ENCODE data around the gene MYO16.
"Not testable (repeated sequence)": the region's sequence is repeated elsewhere in the genome, so short reads cannot be mapped to it uniquely, and the experiment has no call there.

Gene MYO16

DNA sequence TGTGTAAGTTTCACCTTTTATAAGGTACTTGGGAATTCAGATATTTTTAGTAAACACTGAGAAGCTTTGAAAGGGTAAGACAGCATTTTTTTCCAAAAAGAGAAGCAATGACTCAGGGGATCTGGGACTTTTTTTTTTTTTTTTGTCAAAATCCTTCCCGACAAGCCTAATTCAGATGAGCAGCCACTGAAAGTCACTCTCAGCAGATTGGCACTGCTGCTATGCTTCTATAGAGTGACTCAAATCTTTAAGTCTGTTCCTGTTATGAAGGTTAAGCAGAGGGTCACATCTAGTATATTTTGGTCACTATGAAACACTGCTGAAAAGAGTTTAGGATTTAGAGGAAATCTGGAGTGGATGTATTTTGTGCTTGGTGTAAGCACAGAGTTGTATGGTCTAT is 571.1 kb downstream of the MYO16 start:
- DNase-seq (ENCODE audit: low read depth): no peak

DNA sequence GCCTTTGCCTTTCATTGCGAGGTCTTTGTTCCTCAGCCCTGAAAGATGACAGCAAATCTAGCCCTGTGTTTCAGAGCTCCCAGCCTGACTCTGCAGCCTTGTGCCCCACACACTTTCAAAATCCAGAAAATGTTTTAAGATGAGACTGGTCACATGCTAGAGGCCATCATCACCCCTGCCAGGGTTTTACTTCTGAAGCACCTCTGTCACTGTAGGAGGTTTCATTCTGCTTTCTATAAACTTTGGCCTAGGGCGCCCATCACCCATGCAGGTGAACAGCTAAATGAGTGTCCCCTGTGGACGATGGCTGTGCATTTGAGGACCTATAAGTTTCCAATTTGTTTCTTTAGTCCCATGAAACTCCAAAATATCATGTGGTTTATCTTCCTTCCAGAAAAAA is 574.2 kb downstream of the MYO16 start:
- DNase-seq (ENCODE audit: low read depth): no peak

DNA sequence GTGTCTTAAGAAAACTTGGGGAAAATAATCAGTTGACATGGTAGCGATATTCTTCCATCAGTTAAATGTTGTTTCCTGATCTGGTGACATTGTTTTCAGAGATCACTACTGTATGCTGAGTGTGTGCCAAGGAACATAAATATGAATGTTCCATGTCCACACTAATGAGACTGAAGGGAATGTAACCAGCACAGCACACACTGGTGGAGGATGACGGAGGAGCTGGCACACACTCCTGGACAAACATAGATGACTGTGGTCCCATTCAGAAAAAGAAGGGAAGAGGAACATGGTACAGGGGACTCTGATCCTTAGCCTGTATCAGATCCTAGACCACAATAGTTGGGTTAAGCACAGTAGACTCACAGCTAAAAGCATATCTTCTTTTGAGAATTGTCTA is 574.8 kb downstream of the MYO16 start:
- DNase-seq (ENCODE audit: low read depth): no peak

DNA sequence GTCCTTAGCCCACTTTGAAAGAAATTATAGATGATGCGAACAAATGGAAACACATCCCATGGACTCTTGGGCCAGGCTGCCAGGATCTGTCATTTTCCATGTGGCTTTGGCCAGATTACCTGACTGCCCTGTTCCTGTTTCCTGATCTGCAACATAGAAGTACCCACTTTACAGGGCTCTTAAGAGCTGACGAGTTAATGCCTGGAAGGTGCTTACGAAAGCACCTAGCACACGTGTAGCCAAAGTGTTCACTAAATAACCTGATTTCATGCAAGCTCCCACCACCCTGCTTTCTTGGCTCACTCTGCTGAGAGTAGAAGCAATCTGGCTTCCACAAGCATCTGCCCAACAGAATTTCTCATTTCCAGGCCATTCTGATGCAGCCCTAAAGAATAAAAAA is 575.2 kb downstream of the MYO16 start:
- DNase-seq (ENCODE audit: low read depth): no peak

DNA sequence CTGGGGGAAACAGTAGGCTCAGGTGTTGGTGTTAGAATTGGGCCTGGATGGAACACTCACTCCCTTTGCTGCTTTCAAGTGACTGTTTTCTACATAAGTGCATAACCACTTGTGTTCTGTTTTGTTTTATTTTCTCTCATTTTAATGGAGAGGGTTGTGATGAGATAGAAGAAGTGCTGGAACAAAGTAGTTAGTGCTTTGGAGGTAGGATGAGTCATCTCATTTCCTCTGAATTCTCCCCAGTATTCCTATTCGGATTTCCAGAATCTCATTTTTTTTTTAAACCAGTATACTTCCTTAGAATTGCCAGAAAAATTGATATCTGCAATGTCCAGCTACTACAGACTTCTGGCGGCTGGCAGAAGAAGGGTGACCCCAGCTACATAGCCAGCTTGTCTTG is 575.9 kb downstream of the MYO16 start:
- no peak for DNase-seq (ENCODE audit: low read depth)

DNA sequence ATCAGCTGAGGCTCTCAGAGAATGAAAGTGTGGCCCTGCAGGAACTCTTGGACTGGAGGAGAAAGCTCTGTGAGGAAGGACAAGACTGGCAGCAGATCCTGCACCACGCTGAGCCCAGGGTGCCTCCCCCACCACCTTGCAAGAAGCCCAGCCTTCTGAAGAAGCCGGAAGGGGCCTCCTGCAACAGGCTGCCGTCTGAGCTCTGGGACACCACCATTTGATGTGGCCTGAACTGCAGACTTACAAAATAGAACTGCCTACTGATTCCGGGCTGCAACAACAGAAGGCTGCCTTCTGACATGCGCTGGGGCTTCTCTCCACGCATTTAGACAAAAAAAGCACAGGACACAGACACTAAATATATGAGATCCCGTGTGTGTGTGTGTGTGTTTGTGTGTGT is 577.2 kb downstream of the MYO16 start:
- no peak for DNase-seq (ENCODE audit: low read depth)

DNA sequence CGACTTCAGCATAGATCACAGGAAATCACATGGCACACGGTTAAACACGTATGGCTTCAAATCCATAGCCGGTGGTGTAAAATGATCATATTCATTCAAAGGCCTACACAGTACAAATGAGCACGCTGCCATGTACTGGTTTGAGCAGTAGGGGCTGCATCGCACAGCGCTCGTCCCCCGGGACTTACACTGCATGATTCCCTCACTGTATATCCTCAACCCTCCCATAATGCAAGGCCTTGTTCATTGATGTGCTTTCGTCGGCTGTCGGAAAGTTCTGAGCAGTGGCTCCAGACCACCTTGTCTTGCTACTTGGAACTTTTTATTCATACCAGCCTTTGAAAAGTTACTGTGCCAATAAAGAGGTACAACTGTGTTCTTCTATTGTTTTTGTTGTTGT is 578.2 kb downstream of the MYO16 start:
- no peak for DNase-seq (ENCODE audit: low read depth)

DNA sequence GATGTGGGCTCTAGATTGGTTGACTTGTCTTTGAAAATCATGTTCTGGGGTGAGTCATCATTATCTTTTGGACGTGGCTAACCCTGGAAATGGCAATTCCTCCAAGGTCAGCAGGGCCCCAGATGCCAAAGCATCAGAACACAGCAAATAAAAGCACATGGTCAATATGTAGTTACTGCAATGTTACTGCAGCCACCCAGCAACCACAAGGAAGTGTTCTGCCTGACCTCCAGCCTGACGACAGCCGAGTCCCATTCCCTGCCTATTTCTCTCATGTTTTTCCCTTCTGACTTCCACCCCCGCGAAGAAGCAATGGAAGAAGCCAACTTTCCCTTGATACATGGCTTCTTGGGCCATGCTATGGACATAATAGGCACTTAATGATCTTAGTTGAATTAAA is 579.1 kb downstream of the MYO16 start:
- DNase-seq (ENCODE audit: low read depth): no peak

DNA sequence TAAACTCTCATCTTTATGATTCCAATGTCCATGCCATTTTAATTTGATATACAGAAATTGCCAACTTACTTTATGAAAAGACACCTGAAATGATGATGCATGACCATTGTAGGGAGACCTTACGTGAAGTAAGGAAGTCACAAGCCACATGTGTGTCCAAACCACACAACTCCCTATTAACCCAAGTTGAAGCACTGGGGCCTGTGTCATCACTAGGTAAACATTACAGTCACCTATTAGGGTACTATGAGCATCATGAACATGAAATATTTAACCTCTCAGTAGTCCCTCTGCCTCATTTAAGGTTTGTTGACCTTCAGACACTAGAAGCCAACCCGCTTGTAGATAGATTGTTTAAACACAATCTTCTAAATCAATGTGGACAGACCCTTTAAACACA is 580.1 kb downstream of the MYO16 start:
- DNase-seq (ENCODE audit: low read depth): no peak

DNA sequence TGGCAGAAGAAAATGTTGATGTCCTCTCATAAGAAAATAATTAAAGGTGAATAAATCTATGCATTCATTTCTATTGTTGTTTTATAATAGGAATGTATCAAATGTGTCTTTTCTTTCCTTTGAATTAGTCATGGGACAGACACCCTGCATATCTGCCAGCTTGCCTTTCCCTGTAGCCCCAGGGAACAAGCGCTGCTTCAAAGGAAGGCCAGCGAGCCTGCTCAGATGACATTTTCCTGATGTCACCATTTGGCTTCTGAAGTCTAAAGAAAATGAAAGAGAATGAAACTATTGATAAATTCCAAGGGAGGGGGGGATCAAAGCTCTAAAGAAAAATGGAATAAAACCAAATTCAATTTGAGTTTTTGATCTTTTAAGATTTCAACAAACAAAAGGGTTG is 582.2 kb downstream of the MYO16 start:
- DNase-seq (ENCODE audit: low read depth): no peak

DNA sequence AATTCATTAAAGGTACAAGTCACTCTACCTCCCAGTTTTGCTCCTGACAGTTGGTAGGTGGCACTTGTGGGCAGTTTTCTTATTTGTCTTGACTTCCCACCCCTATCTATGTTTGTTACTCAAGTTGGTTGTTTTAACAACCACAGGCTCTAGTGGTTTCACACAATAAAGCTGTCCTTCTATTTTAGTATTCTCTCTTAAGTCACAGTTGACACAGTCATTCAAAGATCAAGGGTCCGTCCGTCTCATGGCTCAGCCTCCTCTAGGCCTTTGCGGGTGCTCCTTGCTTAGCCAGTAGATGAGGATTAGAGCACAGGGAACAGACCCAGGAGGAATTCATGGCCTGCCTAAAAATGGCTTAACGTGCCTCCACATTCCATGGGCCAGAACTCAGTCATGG is 583.2 kb downstream of the MYO16 start:
- DNase-seq (ENCODE audit: low read depth): no peak

DNA sequence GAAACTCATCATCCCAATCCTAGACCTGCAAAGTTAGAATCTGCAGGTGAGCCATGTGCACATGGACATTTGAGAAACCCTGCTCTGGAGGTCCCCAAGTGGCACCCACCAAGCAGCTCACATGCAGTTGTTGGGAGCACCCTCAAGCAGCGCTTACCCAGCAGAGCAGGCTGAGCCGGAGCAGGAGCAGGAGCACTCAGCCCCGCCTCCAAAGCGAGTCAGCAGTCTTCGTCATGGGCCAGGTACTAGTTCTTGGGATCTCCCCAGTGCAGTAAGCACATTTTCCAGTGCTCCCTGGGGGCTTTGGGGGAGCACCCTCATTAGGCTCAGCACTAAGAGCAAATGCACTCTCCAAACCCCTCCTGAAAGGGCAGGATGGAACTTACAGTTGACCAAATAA is 584.3 kb downstream of the MYO16 start:
- no peak for DNase-seq (ENCODE audit: low read depth)

DNA sequence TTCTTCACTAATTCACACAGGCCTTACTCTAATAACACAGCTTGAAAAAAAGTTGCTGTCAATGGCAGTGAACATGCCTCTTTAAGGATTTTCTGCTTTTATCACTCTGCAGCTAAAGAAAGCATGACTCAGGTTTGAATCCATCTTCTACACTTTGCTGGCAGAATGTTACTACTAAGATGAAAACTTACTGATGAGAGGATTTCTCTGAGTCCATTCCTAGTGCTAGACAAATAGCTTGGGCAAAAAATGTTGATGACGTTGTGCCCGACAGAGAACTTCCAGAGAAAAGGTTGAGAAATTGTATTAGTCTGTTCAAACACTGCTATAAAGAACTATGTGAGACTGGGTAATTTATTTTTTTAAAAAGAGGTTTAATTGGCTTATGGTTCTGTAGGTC is 585.0 kb downstream of the MYO16 start:
- no peak for DNase-seq (ENCODE audit: low read depth)

DNA sequence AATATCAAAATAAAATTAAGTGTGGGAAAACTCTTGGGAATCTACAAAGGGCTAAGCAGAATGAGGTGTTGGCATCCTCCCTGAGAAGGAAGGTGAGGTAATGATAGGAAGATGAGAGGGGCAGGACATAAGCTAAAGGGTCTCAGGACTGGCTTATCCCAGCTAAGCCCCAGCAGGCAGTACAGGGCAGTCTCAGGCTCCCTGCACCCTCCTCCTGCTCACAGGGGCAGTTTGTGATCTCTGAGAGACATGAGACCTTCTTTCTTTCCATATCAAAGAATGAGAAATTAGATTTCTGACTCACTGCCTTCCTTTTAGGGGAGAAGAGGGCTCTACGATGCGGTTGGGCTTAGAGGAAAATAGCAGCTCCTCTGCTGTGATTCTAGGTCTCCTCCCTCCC is 586.0 kb downstream of the MYO16 start:
- no peak for DNase-seq (ENCODE audit: low read depth)

DNA sequence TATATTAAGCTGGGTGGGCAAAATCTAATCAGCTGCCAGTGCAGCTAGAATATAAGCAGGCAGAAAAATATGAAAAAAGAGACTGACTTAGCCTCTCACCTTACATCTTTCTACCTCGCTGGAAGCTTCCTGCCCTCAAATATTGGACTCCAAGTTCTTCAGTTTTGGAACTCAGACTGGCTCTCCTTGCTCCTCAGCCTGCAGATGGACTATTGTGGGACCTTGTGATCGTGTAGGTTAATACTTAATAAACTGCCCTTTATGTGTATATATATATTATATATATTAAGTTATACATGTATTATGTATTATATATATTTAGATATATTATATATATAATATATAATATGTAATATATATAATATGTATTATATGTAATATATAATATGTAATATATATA is 588.1 kb downstream of the MYO16 start:
- DNase-seq (ENCODE audit: low read depth): not testable (repeated sequence)

DNA sequence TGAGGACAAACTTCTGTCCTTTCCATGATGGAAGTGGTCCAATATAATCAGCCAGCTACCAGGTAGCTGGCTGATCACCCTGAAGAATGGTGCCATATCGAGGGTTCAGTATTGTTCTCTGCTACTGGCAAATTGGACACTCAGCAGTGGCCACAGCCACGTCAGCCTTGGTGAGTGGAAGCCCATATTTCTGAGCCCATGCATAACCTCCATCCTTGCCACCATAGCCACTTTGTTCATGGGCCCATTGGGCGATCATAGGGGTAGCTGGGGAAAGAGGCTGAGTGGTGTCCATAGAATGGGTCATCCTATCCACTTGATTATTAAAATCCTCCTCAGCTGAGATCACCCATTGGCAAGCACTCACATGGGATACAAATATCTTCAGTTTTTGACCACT is 591.2 kb downstream of the MYO16 start:
- no peak for DNase-seq (ENCODE audit: low read depth)

DNA sequence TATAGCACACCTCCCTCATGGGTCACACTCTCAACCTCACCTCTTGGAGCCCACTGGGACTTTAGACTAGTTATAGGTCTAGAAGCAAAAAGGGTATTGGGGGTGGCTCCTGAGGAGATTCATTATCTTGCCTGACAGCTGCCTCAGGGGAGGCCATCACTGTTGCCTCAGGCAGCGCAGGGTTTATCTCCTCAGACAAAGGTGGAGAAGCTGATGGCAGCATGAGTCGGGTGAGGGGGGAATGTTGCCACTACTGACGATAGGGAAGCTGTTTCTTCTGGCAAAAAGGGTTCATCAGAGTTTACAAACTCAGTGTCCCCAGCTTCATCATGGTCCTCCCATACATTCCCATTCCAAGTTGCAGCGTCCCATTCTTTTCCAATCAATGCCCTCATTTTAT is 594.6 kb downstream of the MYO16 start:
- DNase-seq (ENCODE audit: low read depth): no peak

DNA sequence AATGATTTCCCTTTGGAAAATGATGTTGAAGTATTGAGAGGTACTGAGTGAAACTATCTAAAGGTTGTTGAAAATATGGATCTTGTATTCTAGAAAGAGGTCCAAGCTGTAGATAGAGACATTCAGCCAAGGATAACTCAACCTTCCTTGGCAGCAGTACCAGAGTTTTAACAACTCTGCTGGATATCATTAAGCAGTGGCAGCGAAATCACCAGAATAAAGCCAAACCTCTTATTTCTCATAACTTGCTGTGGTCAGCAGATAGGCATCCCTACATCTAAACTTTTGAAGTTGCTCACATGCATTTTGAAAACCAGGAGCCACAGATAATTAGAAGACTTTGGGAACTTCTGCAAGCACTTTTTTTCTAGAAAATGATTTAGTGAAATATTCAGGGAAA is 597.2 kb downstream of the MYO16 start:
- no peak for DNase-seq (ENCODE audit: low read depth)

DNA sequence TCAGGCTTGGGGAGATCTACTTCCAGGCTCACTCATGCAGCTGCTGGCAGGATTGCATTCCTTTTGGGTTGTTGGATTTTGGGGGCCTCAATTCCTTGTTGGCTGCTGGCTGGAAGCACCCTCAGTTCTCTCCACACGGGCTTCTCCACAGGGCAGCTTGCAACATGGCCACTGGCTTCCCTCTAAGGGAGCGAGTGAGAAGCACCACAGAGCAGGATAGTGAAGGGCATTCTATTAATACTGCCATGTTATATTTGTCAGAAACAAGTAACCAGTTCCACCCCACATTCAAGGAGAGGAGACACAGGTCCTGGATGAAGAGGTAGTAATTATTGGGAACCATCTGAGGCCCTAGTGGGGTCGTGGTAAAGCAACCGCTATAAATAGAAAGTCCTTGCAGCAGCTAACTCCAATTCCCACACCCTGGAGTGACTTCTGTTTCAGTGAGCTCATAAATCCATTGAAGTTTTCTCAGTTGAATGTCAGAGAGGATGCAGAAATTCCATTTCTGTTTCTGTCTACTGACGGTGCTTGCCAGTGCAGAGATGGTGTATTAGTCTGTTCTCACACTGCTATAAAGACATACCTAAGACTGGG is 598.0 kb downstream of the MYO16 start:
- DNase-seq (ENCODE audit: low read depth): no peak

DNA sequence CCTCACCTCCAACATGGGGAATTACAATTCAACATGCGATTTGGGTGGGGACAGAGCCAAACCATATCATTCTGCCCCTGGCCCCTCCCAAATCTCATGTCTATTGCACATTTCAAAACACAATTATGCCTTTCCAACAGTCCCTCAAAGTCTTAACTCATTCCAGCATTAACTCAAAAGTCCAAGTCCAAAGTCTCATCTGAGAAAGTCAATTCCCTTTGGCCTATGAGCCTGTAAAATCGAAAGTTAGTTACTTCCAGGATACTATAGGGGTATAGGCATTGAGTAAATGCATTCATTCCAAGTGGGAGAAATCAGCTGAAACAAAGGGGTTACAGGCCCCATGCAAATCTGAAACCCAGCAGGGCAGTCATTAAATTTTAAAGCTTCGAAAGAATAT is 598.8 kb downstream of the MYO16 start:
- DNase-seq (ENCODE audit: low read depth): no peak

DNA sequence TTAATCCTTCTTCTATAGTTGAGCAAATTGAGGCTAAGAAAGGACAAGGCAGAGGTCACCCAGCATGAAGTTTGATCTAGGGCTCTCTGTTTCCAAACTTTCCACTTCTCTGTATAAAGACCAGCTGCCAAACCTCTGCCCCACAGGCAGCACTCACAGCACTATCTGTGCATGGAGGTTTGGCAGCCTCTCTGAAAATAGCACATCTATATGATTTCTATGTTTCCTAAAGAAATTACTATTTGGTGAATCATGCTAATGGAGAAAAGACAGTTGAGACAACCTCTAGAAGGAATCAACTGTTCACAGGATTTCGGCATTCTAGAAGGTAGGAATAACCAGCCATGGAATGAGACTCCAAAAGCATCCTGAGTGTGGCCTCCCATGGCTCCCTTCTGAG is 602.5 kb downstream of the MYO16 start:
- DNase-seq (ENCODE audit: low read depth): no peak

DNA sequence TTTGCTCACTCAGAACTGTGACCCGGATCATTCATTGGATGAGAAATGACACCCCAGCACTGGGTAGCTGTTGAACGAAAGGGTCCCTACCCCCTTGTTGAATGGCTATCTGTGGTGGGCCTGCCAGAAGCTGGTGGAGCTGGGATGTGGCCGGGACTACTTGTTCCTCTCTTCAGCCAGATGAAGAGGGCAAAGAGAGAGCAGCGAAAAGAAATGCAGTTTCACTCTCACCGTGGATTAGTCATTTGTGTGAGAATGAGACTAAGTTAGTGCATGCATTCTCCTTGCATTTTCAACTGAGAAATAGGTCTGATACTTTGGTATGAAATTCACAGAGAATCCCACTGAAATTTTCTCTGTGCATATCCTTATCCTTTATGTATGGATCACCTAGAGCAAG is 603.9 kb downstream of the MYO16 start:
- no peak for DNase-seq (ENCODE audit: low read depth)

DNA sequence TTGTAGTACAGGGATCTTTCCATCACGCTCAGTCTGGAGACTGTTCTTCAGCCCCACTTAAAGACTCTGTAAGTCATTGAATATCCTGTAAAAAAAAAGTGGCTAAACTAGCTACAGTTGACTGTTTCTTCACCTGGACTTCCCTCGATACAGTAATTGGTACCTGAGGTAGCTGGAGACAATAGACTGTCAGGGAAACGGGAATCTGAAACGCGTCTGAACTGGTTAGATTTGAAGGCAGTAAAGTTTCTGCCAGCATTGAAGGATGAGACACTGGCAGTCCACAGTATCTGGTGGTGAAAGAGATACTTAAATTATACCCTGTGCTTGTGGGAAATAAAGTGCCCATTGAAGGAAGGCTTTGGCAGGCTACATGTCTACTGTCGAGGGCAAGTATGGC is 606.5 kb downstream of the MYO16 start:
- DNase-seq (ENCODE audit: low read depth): no peak

DNA sequence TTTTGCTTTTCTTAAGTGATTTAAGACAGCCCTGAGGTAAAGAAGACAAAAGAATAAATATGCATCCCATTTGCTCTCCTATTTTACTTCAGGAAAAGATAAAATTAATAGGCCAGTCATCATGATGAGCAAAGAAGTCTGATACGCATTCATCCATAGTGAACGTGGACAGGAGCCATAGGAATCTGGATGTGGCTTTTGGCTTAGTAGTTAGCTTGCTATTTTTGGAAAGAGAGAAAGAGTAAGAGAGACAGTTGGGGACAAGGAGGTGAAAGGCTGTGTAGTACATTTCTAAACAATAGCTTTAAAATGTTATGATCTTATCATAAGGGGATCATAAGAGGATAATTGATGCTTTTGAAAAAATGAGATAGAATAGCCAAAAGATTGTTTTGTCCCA is 611.7 kb downstream of the MYO16 start:
- no peak for DNase-seq (ENCODE audit: low read depth)

DNA sequence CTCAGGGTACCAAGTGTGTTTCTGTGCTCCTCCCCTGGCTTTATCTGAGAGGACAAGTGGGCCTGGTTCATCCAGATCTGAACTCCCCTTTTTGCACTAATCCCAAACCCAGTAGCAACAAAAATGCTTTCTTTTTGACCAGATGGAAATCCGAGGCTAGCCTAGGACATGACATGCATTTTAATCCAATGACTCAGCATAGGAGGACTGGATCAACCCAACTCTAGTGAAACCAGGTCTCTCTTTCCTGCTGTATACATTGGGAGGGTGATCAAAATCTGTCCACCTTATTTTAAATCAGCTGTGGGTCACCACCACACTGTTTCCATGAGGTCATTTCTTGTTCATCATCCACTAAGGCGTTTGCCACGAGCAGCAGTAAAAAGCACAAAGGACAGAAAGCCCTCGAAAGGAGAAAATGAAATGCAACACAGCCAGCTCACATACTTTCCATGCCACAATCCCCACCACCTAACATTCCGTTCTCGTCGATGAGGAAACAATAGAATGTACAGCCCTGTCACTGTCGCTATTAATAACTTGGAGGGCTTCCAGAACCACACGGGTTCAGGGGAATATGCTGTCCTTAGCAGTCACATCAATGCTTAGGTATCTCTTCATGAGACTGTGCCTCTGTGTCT is 614.0 kb downstream of the MYO16 start:
- DNase-seq (ENCODE audit: low read depth): no peak
